ENCODE measurements around the gene STARD13. TPM values are rescaled to one million over a fixed set of nuclear protein-coding genes. Genes with fewer than 3 reads are reported as not detected.

Gene STARD13
- total RNA-seq, 2 donors from 2014 or later, result 0.50 to 1.4 TPM

DNA sequence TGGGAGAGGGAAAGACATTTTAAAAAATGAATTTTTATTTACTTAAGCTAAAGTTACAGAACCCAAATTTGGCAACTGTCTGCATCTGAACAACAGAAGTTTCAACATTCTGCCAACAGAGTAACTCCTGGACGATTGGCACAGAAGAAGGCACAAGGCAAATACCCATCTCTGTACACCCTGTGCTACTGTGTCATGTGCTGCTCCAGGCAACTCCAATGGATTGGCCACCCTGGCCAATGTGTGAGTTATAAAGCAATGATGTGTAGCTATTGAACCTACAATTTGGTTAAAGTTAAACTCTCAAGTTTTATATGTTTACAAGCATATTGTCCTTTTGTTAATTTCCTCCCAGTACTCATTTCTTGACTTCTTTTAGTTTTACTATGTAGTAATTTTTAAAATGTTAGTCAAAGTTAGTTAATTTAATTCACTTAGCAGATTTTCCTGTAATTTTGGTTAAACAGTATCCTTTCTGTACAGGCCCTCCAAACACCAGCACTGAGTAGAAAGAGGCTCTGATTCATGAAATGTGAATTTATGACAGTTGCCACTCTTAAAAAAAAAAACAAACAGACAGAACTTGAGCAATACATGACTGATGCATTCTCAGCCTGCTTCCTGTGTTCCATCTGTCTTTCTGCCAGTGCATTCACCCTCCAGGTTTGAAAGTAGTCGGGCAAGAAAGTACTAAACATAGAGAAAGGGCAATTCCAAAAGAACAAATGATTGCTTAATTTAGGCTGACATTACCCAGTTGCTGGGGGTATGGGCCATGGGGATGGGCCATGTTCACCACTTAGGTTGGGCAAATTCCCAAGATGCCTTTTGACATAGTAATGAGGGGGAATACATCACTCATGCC is 5.9 kb downstream of the STARD13 start:
- DNase-seq, result no peak
- Mint-ChIP-seq H3K9me3 (no peaks in the 10 kb centered on the region), H3K4me1 (ENCODE audit: low read depth) (no peaks in the 10 kb centered on the region), H3K27me3 (ENCODE audit: low read depth) (peaks cover 45% of the 10 kb centered on the region), H3K27ac (no peak overlapping the region), H3K4me3 (no peak overlapping the region), H3K36me3 (ENCODE audit: insufficient read depth in 2 of 2) (no peaks in the 10 kb centered on the region)
- ATAC-seq (replicated peaks in 1 of 2), result no peak

DNA sequence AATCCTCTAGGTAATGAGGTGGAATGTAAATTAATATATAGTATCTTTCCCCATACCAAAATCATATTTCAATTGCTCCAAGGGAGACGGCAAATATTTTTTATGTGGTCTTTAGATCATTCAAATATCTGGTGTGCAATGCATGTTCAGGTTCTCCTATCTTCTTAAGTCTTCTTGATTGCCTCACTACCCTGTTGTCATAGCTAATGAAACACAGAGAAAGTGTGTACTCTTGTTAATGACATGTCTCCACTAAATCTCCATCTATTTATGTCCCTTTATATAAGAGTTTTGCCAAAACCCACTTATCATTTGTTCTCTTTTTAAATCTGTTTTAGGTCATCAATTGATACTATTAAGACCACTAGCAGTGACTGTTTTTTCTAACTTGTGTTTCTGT is 6.6 kb downstream of the STARD13 start:
- Mint-ChIP-seq H3K4me1 (ENCODE audit: low read depth) (no peaks in the 10 kb centered on the region), H3K4me3 (no peak overlapping the region), H3K27me3 (ENCODE audit: low read depth) (peaks cover 38% of the 10 kb centered on the region), H3K27ac (no peak overlapping the region), H3K9me3 (no peaks in the 10 kb centered on the region), H3K36me3 (ENCODE audit: insufficient read depth in 2 of 2) (no peaks in the 10 kb centered on the region)
- ATAC-seq (replicated peaks in 1 of 2) (no peak), DNase-seq (no peak)

DNA sequence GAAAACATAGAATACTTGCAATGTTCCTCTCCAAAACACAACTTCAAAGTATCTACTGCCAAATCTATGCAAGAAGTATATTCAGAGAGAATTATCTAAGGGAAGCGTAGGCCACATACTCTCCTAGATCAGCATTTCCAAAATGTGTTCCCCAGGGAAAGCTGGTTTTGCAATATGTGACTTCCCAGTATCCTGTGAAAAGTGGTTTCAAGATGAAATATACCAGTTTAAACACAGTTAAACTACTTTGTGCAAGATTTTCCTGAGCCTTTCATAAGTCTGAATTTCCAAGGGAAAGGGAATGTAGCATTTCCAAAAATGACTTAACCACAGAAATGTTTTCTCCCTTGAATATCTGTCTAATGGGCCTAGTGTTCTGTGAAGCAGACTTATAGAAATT is 7.6 kb downstream of the STARD13 start:
- DNase-seq (no peak), ATAC-seq (replicated peaks in 1 of 2) (no peak)
- H3K4me1 Mint-ChIP-seq (ENCODE audit: low read depth), result no peaks in the 10 kb centered on the region
- no peak overlapping the region for H3K27ac Mint-ChIP-seq
- peaks cover 38% of the 10 kb centered on the region for H3K27me3 Mint-ChIP-seq (ENCODE audit: low read depth)
- H3K36me3 Mint-ChIP-seq (ENCODE audit: insufficient read depth in 2 of 2), result no peaks in the 10 kb centered on the region
- no peak overlapping the region for H3K4me3 Mint-ChIP-seq
- no peaks in the 10 kb centered on the region for H3K9me3 Mint-ChIP-seq

DNA sequence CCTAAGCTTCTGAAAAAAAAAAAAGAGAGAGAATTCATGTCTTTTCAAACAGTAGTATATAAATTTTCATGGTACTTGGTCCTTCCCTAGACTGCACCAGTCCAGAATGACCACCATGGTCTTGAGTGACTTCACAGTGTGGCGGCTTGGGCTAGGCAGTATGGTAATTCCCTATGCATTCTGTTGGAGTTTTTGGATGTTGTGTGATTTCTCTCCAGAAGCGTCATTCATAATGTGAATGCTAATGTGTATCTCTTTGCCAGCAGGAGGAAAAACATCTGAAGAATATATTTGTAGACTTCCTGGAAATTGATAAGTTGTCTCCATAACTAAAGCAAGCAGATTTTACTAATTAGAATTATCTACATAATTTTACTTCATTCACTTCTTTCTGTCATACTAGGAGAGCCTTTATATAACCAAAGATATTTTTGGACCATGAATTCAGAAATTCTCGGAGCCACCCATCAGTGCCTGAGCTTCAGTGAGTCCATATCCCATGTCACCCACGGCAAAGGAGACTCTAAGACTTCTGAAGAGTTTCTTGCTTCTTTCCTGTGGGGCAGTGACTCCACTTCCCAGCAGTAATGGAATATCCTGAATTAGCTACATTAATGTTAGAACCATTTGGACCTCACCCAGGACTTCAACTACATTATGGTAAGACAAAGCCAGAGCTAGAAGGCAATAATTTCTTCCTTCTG is 8.4 kb downstream of the STARD13 start:
- H3K4me3 Mint-ChIP-seq, result no peak overlapping the region
- H3K4me1 Mint-ChIP-seq (ENCODE audit: low read depth), result no peaks in the 10 kb centered on the region
- no peak overlapping the region for H3K27ac Mint-ChIP-seq
- no peak for DNase-seq
- no peak for ATAC-seq (replicated peaks in 1 of 2)
- H3K36me3 Mint-ChIP-seq (ENCODE audit: insufficient read depth in 2 of 2), result no peaks in the 10 kb centered on the region
- no peaks in the 10 kb centered on the region for H3K9me3 Mint-ChIP-seq
- peaks cover 34% of the 10 kb centered on the region for H3K27me3 Mint-ChIP-seq (ENCODE audit: low read depth)

DNA sequence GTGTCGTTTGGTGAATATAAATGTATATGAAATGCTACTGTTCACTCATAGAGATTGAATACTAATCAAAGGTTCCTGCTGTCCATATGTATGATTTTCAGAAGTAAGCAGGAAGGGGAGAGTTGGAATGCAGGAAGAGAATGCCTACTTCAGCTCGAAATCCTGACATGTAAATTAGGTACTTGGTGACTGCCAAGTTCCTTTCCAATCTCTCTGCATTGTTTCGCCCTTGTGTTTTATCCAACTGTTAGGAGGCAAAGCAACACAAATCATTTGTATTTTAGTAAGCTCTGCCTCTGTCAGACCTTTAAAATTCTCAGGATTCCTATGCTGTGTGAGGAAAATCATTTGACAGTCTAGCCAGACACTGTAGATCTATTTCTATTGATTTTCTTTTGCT is 9.0 kb downstream of the STARD13 start:
- ATAC-seq (replicated peaks in 1 of 2) (no peak), DNase-seq (no peak)
- Mint-ChIP-seq H3K27ac (no peak overlapping the region), H3K4me1 (ENCODE audit: low read depth) (no peaks in the 10 kb centered on the region), H3K36me3 (ENCODE audit: insufficient read depth in 2 of 2) (no peaks in the 10 kb centered on the region), H3K9me3 (no peaks in the 10 kb centered on the region), H3K27me3 (ENCODE audit: low read depth) (peaks cover 28% of the 10 kb centered on the region), H3K4me3 (no peak overlapping the region)

DNA sequence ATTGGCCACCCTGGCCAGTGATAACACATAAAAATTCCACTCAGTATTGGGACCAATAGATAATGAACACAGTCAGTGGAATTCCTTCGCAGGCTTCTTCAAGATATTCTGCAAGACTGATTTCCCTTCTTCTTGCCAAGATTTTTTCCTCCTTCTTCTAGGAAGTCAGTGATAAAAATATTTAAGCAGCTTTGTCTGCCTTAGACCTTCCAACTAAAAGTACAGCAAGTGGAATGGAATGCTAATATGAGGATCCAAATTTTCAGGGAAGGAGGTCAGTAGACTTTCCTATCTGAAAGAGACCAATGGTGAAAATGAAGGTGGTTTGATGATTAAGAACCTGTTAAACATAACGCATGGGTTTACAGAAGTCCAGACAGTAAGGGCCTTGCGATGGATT is 9.6 kb downstream of the STARD13 start:
- Mint-ChIP-seq H3K9me3 (no peaks in the 10 kb centered on the region), H3K4me3 (no peak overlapping the region), H3K36me3 (ENCODE audit: insufficient read depth in 2 of 2) (no peaks in the 10 kb centered on the region), H3K4me1 (ENCODE audit: low read depth) (no peaks in the 10 kb centered on the region), H3K27ac (no peak overlapping the region), H3K27me3 (ENCODE audit: low read depth) (peaks cover 25% of the 10 kb centered on the region)
- DNase-seq (no peak), ATAC-seq (replicated peaks in 1 of 2) (no peak)

DNA sequence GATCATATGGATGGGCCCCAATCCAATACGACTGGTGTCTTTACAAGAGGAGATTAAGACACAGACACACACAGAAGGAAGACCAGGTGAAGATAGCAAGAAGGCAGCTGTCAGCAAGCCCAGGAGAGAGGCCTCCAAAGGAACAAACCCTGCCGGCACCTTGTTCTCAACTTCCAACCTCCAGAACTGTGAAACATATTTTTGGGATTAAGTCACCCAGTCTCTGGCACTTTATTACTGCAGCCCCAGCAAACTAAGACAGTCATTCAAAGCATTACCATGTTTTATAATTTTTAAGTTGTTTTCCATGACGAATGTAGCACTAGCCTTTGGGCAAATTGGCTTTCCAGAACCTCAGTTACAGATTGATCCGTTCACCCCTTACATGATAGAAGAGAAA is 11.3 kb downstream of the STARD13 start:
- H3K4me3 Mint-ChIP-seq, result no peak overlapping the region

DNA sequence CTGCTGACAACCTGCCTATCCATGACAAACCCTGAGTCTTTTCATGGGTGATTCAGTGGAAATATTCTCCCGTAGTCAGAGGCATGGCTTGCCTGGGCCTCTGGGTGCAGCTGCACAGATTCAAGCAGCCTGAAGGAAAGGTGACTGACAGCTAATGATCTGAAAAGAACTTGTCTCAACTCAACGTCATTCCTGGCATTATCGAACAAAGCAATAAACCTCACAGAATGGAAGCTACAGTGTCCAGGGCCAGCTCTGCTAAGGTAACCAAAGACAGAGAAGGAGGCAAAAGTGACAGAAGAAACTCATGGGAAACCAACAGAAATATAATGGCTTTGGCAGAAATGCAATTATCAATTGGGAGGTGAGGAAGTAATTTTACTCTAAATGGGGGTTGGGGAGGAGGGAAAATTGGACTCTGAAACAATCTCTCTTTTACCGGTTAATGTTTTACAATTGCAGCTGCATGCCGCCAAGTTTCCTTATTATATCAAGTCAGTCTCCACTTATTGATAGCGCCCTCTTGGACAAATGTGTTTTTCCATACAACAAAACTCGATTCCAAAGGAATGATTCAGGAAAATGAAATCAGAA is 12.9 kb downstream of the STARD13 start:
- H3K27me3 Mint-ChIP-seq (ENCODE audit: low read depth), result peaks cover 7% of the 10 kb centered on the region

More for the DNA sequence above, 11.3 kb downstream of the STARD13 start:
- H3K4me1 Mint-ChIP-seq (ENCODE audit: low read depth), result no peaks in the 10 kb centered on the region
- no peak overlapping the region for H3K27ac Mint-ChIP-seq
- ATAC-seq (replicated peaks in 1 of 2) (no peak), DNase-seq (no peak)
- no peaks in the 10 kb centered on the region for H3K9me3 Mint-ChIP-seq
- peaks cover 13% of the 10 kb centered on the region for H3K27me3 Mint-ChIP-seq (ENCODE audit: low read depth)
- no peaks in the 10 kb centered on the region for H3K36me3 Mint-ChIP-seq (ENCODE audit: insufficient read depth in 2 of 2)

DNA sequence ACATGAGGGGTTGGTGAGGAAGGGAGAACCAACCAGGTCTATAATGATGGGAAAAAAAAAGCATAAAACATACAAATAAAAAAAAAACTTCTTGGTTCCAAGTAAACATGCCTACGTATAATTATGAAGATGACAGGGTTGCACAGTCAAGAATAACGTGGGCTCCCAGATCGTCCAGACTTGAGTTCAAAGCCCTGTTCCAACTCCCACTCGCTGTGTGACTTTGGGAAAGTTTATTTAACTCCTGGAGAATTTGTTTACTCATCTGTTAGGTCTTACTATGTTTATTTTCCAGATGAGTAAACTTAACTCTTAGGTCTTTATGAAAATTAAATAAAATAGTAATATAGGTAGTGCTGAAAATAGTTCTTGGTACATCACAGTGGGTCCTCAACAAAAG is 13.8 kb downstream of the STARD13 start:
- H3K9me3 Mint-ChIP-seq, result no peaks in the 10 kb centered on the region
- no peaks in the 10 kb centered on the region for H3K36me3 Mint-ChIP-seq (ENCODE audit: insufficient read depth in 2 of 2)
- no peak overlapping the region for H3K27ac Mint-ChIP-seq
- DNase-seq (no peak), ATAC-seq (replicated peaks in 1 of 2) (no peak)
- H3K4me3 Mint-ChIP-seq, result no peak overlapping the region
- no peaks in the 10 kb centered on the region for H3K4me1 Mint-ChIP-seq (ENCODE audit: low read depth)
- H3K27me3 Mint-ChIP-seq (ENCODE audit: low read depth), result peaks cover under 1% of the 10 kb centered on the region

More for the DNA sequence above, 12.9 kb downstream of the STARD13 start:
- H3K36me3 Mint-ChIP-seq (ENCODE audit: insufficient read depth in 2 of 2), result no peaks in the 10 kb centered on the region
- ATAC-seq (replicated peaks in 1 of 2) (no peak), DNase-seq (no peak)
- H3K9me3 Mint-ChIP-seq, result no peaks in the 10 kb centered on the region
- no peak overlapping the region for H3K4me3 Mint-ChIP-seq
- no peaks in the 10 kb centered on the region for H3K4me1 Mint-ChIP-seq (ENCODE audit: low read depth)
- H3K27ac Mint-ChIP-seq, result no peak overlapping the region

DNA sequence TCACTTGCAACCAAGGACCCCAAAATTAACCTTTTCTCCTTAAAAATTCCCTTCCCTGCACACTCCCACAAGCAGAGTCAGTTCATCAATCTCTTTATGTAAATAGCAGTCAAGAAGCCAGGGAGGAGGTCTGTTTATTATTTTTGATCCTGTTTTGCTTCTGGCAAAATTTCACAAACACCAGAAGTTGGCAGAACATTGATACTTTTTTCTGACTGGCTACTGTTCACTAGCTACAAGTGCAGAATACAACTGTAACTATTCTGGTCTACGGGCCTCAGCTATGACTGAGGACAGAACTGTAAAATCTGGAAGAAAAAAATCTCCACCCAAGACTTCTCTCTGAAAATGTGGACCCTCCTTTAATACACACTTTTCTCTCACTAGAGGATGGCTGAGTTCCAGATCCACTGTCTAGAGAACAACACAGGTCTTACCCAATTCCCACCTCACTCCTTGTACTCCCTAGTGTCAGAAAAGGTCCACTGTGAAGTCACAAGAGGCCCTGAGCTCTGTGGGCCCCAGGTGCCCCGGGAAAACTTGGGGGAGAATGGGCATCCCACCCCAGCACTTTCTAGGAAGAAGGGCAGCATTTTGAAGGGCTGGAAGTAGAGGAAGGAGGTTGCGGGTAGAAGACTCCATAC is 14.5 kb downstream of the STARD13 start:
- H3K4me1 Mint-ChIP-seq (ENCODE audit: low read depth), result no peaks in the 10 kb centered on the region
- no peaks in the 10 kb centered on the region for H3K36me3 Mint-ChIP-seq (ENCODE audit: insufficient read depth in 2 of 2)
- no peaks in the 10 kb centered on the region for H3K27me3 Mint-ChIP-seq (ENCODE audit: low read depth)
- H3K27ac Mint-ChIP-seq, result no peak overlapping the region
- DNase-seq (no peak), ATAC-seq (replicated peaks in 1 of 2) (no peak)
- no peaks in the 10 kb centered on the region for H3K9me3 Mint-ChIP-seq
- H3K4me3 Mint-ChIP-seq, result no peak overlapping the region

DNA sequence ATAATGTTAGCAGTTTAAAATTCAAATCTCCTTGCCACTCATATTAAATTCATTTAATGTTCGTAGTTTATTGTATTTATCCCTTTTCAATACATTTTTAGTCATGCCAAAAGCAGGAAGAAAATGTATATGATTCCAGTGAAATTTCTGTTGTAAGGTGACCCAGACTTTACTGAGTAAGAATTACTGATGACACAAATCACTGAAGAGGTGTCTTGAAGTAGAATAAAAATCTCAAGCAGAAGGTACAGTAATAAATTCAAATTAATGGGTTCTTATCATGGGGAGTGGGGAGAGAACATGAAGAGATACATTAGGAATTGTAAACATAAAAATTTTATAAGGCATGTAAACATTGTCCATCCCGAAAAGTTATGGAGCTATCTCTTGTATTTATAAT is 19.9 kb downstream of the STARD13 start:
- no peak overlapping the region for H3K4me3 Mint-ChIP-seq
- ATAC-seq (replicated peaks in 1 of 2), result no peak
- H3K36me3 Mint-ChIP-seq (ENCODE audit: insufficient read depth in 2 of 2), result no peaks in the 10 kb centered on the region
- H3K27ac Mint-ChIP-seq, result no peak overlapping the region
- no peaks in the 10 kb centered on the region for H3K27me3 Mint-ChIP-seq (ENCODE audit: low read depth)
- H3K9me3 Mint-ChIP-seq, result no peaks in the 10 kb centered on the region
- no peak for DNase-seq
- no peaks in the 10 kb centered on the region for H3K4me1 Mint-ChIP-seq (ENCODE audit: low read depth)

DNA sequence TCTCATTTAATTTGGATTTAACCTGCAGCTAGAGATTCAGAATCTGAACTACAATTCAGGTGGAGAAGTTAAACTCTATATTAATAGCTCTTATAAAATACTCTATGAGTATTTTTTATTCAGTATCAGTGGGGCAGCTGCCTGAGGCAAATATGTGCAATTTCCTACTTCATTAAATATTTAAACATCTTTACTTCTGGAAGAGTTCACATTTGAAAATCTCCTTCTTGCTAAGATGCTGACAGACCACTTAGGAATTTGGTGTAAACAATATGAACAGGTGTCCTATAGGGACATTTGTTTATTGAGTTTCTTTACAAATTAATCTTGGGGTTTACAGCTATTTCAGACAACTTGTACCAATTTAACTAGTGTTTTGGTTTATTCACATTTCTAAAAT is 20.4 kb downstream of the STARD13 start:
- DNase-seq (no peak), ATAC-seq (replicated peaks in 1 of 2) (no peak)
- H3K4me1 Mint-ChIP-seq (ENCODE audit: low read depth), result no peaks in the 10 kb centered on the region
- H3K9me3 Mint-ChIP-seq, result no peaks in the 10 kb centered on the region
- H3K36me3 Mint-ChIP-seq (ENCODE audit: insufficient read depth in 2 of 2), result no peaks in the 10 kb centered on the region
- H3K27me3 Mint-ChIP-seq (ENCODE audit: low read depth), result no peaks in the 10 kb centered on the region
- no peak overlapping the region for H3K4me3 Mint-ChIP-seq
- H3K27ac Mint-ChIP-seq, result no peak overlapping the region

DNA sequence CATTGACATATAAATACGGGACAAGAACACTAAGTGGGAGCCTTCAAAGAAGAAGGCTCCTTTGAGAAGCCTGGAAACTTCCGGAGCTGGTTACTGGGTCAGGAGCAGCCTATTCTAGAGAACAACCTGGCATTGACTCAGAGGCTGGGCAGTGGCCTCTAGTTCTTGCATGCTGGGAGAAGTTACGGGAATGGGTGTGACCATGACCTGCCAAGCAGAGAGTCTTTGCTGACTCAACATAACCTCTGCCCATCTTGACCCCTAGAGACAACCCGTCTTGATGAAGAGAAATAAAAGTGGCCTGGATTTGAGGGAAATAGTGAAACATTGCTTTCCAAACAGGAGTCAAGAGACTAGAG is 21.0 kb downstream of the STARD13 start:
- DNase-seq (no peak), ATAC-seq (replicated peaks in 1 of 2) (no peak)
- no peak overlapping the region for H3K4me3 Mint-ChIP-seq
- H3K27ac Mint-ChIP-seq, result no peak overlapping the region
- H3K9me3 Mint-ChIP-seq, result no peaks in the 10 kb centered on the region
- H3K4me1 Mint-ChIP-seq (ENCODE audit: low read depth), result no peaks in the 10 kb centered on the region
- no peaks in the 10 kb centered on the region for H3K36me3 Mint-ChIP-seq (ENCODE audit: insufficient read depth in 2 of 2)
- H3K27me3 Mint-ChIP-seq (ENCODE audit: low read depth), result no peaks in the 10 kb centered on the region

Measured in activated T-cell treated with anti-CD3 and anti-CD28 coated beads, Interleukin-2, amount 50 U/mL, for 72 hours (primary cell).